ENCODE results near the gene AMHR2.
"Not testable (repeated sequence)": the region's sequence is repeated elsewhere in the genome, so short reads cannot be mapped to it uniquely, and the experiment has no call there.

Gene AMHR2

GRCh38 chr12:53415752-53416389 lies 7.8 kb upstream of the AMHR2 start:
- peak in 1 of 3 donors; percentile 28 for DNase-seq

- peak; percentile 65 to 84 (median 74) for DNase-seq
These were observed 6.3 kb upstream of the AMHR2 start for GRCh38 chr12:53417291-53417816.

- no peak for DNase-seq
These were observed 5.4 kb upstream of the AMHR2 start for GRCh38 chr12:53418221-53418620.

- no peak for DNase-seq
These were observed 3.9 kb upstream of the AMHR2 start for GRCh38 chr12:53419756-53420155.

GRCh38 chr12:53422247-53422646 lies 1.4 kb upstream of the AMHR2 start:
- DNase-seq = not testable (repeated sequence)

- DNase-seq = no peak
These were observed 1.2 kb downstream of the AMHR2 start for GRCh38 chr12:53424626-53425514.

- no peak for DNase-seq
These were observed 2.0 kb downstream of the AMHR2 start for GRCh38 chr12:53425515-53426150.

- DNase-seq = peak in 1 of 3 donors; percentile 24
These were observed 4.4 kb downstream of the AMHR2 start for GRCh38 chr12:53427905-53428594.

GRCh38 chr12:53428741-53429140 lies 5.1 kb downstream of the AMHR2 start:
- DNase-seq = no peak

- DNase-seq = no peak
These were observed 6.5 kb downstream of the AMHR2 start for GRCh38 chr12:53430116-53430515.

GRCh38 chr12:53431187-53431586 lies 7.5 kb downstream of the AMHR2 start:
- no peak for DNase-seq

GRCh38 chr12:53435326-53435725 lies 11.7 kb downstream of the AMHR2 start:
- DNase-seq = not testable (repeated sequence)

- DNase-seq = not testable (repeated sequence)
These were observed 15.9 kb downstream of the AMHR2 start for GRCh38 chr12:53439582-53439981.

- peak; percentile 99 to 100 (median 99) for DNase-seq
These were observed 17.6 kb downstream of the AMHR2 start, which contains the start of gene PRR13 for GRCh38 chr12:53441040-53441833. TSS of gene PRR13 (plus strand) at chr12:53441734. CDS start at chr12:53442715, 981 bp downstream.

- DNase-seq = no peak
These were observed 20.3 kb downstream of the AMHR2 start for GRCh38 chr12:53443955-53444354.

- not testable (repeated sequence) for DNase-seq
These were observed 21.1 kb downstream of the AMHR2 start for GRCh38 chr12:53444593-53445325.

GRCh38 chr12:53450936-53451335 lies 27.3 kb downstream of the AMHR2 start:
- DNase-seq = no peak

- DNase-seq = peak; percentile 99 to 100 (median 99)
These were observed 28.1 kb downstream of the AMHR2 start, which contains the start of gene PCBP2 for GRCh38 chr12:53451661-53452158. TSS of gene PCBP2 (plus strand) at chr12:53452102. CDS start at chr12:53454801, 2,699 bp downstream.

GRCh38 chr12:53452159-53453077 lies 28.8 kb downstream of the AMHR2 start:
- DNase-seq = peak; percentile 79 to 92 (median 81)
